Muscle of arm (tissue), 14 donors: ENCODE data around the gene ACTG2. TPM values are rescaled to one million over a fixed set of nuclear protein-coding genes. Genes with fewer than 3 reads are reported as not detected.
A peak's percentile ranks its signal among the peaks of the same experiment; 100 is the strongest.
"Not testable (repeated sequence)": the region's sequence is repeated elsewhere in the genome, so short reads cannot be mapped to it uniquely, and the experiment has no call there.

Experiments used
- DNase-seq: peaks from one replicate; pipeline ENCODE4 v3.0.0-alpha.2; 2013
- long read RNA-seq, 11 donors: transcript quantifications; one replicate each; lab custom pipeline, GENCODE V29; 2026
- polyA plus RNA-seq, 12 donors: library from polyadenylated mRNA; unstranded; fragments of 120-200 nt; gene quantifications; one replicate each; pipeline ENCODE4 v1.2.1, GENCODE V29; 2013; ENCODE audit not compliant: insufficient read length in 12 of 12

The ACTG2 gene
- polyA plus RNA-seq = 100 to 1,000 TPM in 1 of 12 donors, 1 to 10 TPM in 10, not detected in 1; 3.1 to 200 (median 5.0) TPM
- long read RNA-seq, donor 1, transcript ACTG2-201 (9 exons, 1,530 nt) = major isoform, 663 of 1,683 reads
- long read RNA-seq, donor 1, transcript ACTG2-203 (8 exons, 1,413 nt) = minor isoform, 12 of 1,683 reads
- long read RNA-seq, donor 1, transcript ACTG2-207 (4 exons, 540 nt) = minor isoform, 62 of 1,683 reads
- long read RNA-seq, donor 1, transcript ACTG2-209 (3 exons, 638 nt) = minor isoform, 50 of 1,683 reads
- long read RNA-seq, donor 1, partial matches to known transcripts = 796 of 1,683 reads
- long read RNA-seq, donor 1, other reads (novel, unspliced or antisense) = 94 of 1,683 reads
- long read RNA-seq, donor 2 = 0 reads
- long read RNA-seq, donor 3, transcript ACTG2-201 (9 exons, 1,530 nt) = major isoform, 5 of 5 reads
- long read RNA-seq, donor 3, partial matches to known transcripts = 0 of 5 reads
- long read RNA-seq, donor 3, other reads (novel, unspliced or antisense) = 0 of 5 reads
- long read RNA-seq, donor 4, partial matches to known transcripts = 0 of 1 reads
- long read RNA-seq, donor 4, other reads (novel, unspliced or antisense) = 0 of 1 reads
- long read RNA-seq, donor 5, partial matches to known transcripts = 0 of 2 reads
- long read RNA-seq, donor 5, other reads (novel, unspliced or antisense) = 0 of 2 reads
- long read RNA-seq, donor 6, partial matches to known transcripts = 0 of 1 reads
- long read RNA-seq, donor 6, other reads (novel, unspliced or antisense) = 0 of 1 reads
- long read RNA-seq, donor 7, partial matches to known transcripts = 0 of 1 reads
- long read RNA-seq, donor 7, other reads (novel, unspliced or antisense) = 0 of 1 reads
- long read RNA-seq, donor 8, partial matches to known transcripts = 0 of 4 reads
- long read RNA-seq, donor 8, other reads (novel, unspliced or antisense) = 0 of 4 reads
- long read RNA-seq, donor 9, partial matches to known transcripts = 0 of 2 reads
- long read RNA-seq, donor 9, other reads (novel, unspliced or antisense) = 0 of 2 reads
- long read RNA-seq, donor 10, partial matches to known transcripts = 0 of 1 reads
- long read RNA-seq, donor 10, other reads (novel, unspliced or antisense) = 0 of 1 reads
- long read RNA-seq, donor 11, transcript ACTG2-201 (9 exons, 1,530 nt) = major isoform, 6 of 6 reads
- long read RNA-seq, donor 11, partial matches to known transcripts = 0 of 6 reads
- long read RNA-seq, donor 11, other reads (novel, unspliced or antisense) = 0 of 6 reads

DNA sequence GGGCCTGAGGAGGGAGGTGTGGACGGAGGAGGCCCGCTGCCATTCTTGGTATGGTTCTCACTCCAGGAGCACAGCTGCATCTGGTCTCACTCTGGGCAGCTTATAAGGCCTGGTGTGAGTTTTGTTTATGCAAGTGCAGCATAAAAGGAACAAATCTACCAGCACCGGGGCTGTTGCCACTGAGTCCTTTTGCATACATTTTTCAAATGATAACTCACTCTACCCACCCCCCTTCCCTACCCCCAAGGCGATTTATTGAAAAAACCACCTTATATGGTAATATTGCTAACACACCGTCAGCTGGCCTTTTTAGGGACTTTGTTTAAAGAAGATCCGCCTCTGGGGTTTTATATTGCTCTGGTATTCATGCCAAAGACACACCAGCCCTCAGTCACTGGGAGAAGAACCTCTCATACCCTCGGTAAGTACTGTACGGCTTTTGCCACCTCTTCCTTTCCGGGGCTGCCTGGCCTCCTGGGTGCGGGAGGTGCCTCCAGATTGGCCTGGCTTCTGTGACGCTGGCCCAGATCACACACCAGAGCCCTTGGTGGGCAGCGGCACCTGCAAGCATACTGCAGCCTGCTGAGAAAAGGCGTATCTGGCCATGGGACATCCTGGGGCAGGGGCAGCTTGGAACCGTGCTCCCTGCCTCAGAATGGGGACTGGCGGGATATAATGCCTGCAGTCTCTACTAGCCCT, at the start of gene ACTG2:
TSS of gene ACTG2 (plus strand) at position 378 of the 699 bp plus-strand sequence. CDS start 8,304 bp downstream, outside the sequence.
- DNase-seq = no peak

DNA sequence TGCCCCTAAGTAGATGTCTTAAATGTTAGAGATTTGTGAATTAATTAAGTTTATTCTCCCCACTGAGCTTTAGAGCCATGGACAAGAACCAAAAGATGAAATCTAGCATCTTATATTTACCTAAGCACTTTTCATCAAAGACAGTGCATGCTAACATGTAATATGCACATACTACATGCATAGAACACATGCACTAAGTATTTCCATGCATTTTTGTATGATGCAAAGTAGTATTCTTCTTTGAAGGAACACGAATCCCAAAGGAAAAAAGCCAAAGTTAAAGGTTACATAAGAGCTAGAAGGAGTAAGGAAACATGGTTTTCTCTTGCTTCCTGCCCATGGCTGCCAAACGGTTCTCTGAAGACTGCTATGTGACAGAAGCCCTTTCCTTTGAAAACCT, 48.7 kb upstream of the ACTG2 start:
- DNase-seq = no peak

DNA sequence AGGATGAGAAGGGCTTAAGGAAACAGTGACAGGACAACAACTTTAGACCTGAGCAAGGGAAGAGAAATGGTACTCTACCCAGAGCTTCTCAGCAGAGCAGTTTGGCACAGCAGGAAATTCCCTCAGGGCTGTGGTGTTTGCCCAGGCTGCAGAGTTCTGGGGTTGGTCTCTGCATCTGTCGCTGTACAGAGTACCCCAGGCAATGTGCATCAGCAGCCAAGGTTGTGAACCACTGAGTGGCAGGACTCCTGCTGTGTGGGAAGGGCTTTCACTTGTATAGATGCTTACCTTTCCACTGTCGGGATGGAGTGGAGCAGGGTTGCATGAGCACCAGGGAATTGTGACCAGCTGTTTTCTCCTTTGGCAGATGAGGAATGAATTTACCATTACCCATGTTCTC, 42.8 kb upstream of the ACTG2 start:
- no peak for DNase-seq

DNA sequence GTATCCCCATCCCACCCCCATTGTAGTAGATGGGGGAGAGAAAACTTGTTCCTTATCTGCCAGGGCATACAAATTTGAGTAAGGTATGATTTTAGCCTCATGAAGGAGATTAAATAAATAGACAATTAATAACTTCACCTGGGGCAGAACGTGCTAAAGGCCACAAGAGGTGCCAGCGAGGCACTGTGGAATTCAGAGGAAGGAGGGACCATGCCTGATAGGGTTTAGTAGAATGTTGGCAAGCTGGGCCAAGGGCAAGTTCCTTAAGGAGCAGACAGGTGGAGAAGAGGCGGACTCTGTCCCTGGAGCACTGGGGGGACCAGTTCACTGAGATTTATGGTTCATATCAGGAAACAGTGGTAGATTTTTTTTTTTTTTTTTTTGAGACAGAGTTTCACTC, 41.5 kb upstream of the ACTG2 start:
- DNase-seq = no peak

DNA sequence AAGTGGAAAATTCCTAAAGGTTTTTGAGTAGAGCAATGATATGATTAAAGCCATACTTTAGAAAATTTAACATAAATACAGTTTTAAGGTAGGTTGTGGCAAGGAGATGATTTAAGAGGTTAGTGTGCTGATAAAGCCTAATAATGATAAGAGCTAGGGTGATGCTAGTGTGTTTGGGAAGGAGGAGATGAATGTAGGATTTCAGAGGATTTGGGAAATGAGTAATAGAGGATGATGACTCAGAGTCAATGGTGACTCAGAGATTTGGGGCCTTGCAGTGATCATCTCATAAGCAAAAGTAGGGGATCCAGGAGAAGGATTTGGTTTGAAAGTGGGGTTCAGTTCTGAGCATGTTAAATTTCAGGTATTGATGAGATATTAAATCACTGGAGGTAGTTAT, 40.8 kb upstream of the ACTG2 start:
- DNase-seq = no peak

- no peak for DNase-seq
These were observed 37.3 kb upstream of the ACTG2 start for GRCh38 chr2:73855526-73855925.

DNA sequence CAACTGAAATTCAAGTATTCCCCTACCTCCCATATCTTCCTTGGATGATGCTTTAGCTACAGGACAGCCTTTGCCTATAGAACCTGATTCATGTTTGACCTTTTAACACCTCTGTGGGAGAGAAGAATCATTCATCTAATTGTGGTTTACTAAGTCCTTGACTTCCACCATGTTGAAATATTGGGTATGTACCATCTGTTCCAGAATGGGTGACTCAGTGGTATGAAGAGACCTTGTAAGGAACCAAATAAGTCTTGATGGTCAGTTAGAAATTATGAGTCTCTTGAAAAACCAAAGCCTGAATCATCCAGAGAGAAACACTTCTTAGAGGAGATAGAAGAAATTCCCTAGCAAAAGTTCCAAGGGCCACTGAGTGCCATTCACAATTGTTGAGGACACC, 36.6 kb upstream of the ACTG2 start:
- DNase-seq = no peak

DNA sequence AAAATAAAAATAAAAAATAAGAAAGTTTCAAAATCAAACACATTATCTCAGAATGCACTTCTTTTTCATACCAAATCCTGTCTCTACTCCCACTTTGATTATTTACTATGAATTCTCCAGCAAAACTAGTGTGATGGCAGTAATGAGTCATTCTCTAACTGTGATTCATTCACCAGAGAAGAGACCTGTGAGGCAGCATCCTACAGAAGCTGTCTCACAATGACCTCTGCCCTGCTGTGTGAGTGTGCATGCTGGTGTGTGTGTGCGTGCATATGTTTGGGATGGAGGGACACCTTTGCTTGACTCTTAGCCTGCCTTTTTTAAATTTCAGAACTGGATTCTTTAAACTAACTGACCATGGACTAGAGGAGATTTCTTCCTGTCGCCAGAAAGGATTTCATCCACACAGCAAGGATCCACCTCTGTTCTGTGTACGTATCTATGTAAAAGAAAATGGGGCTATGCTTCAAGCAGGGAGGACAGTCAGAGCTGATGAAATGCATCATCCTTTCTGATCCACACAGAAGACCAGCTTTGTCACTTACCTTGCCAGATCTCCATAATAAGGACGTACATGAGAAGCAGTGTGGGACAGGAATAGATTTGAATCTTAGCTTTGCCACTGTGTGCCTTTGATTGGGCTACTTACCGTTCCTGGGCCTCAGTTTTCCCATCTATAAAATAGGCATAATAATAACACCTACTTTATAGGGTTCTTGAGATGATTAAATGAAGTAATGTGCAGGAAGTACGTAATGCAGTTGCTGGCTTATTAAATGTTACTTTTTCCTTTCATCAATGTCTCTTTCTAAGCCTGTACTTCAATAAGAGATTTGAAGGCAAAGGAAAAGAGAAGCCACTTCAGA, 32.9 kb upstream of the ACTG2 start:
- no peak for DNase-seq

DNA sequence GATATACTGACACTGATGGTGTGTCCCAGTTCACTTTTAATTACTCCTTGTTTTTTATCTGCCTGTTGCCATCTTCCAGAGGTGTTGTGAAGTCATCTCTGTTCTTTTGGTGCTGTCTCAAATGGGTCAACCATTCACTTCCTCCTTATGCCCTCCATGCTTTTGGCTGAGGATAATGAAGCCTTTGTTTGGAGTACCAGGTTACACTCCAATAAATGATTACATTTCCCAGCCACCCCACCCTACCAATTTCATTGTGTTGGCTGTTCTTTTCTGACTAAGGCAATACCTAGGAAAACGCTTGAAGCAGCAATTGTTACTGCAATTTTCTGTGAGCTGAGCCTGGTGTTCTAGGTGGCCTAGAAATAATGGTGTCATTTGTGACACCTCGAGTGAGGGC, 29.8 kb upstream of the ACTG2 start:
- DNase-seq = no peak

- DNase-seq = no peak
These were observed 24.4 kb upstream of the ACTG2 start for GRCh38 chr2:73868204-73868978.

- DNase-seq = peak; percentile 92
These were observed 22.7 kb upstream of the ACTG2 start for GRCh38 chr2:73870084-73870483.

- no peak for DNase-seq
These were observed 15.6 kb upstream of the ACTG2 start for GRCh38 chr2:73877071-73877802.

DNA sequence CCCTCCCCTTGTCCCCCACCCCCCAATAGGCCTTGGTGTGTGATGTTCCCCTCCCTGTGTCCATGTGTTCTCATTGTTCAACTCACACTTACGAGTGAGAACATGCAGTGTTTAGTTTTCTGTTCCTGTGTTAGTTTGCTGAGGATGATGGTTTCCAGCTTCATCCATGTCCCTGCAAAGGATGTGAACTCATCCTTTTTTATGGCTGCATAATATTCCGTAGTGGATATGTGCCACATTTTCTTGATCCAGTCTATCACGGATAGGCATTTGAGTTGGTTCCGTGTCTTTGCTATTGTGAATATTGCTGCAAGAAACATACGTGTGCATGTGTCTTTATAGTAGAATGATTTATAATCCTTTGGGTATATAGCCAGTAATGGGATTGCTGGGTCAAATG, 14.8 kb upstream of the ACTG2 start:
- not testable (repeated sequence) for DNase-seq

DNA sequence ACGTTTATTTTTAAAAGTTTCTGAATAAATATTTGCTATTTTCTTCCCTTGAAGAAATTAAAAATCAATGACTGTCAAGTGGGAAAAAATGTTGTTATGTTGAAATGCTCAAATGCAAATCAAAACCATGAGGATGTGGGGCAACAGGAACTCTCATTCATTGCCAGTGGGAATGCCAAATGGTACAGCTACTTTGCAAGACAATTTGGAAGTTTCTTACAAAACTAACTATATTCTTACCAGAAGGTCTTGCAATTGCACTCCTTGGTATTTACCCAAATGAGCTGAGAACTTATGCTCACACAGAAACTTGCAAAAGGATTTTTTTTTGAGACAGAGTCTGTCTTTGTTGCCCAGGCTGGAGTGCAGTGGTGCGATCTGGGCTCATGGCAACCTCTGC, 7.4 kb upstream of the ACTG2 start:
- DNase-seq = no peak

DNA sequence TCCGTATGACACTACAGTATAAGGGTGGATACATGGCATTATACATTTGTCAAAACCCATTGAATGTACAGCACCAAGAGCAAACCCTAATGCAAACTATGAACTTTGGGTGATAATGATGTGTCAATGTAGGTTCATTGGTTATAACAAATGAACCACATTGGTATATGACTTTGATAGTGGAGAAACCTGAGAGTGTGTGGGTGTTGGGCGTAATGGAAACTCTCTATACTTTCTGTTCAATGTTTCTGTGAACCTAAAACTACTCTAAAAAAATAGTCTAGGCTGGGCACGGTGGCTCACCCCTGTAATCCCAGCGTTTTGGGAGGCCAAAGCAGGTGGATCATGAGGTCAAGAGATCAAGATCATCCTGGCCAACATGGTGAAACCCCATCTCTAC, 6.5 kb upstream of the ACTG2 start:
- no peak for DNase-seq

DNA sequence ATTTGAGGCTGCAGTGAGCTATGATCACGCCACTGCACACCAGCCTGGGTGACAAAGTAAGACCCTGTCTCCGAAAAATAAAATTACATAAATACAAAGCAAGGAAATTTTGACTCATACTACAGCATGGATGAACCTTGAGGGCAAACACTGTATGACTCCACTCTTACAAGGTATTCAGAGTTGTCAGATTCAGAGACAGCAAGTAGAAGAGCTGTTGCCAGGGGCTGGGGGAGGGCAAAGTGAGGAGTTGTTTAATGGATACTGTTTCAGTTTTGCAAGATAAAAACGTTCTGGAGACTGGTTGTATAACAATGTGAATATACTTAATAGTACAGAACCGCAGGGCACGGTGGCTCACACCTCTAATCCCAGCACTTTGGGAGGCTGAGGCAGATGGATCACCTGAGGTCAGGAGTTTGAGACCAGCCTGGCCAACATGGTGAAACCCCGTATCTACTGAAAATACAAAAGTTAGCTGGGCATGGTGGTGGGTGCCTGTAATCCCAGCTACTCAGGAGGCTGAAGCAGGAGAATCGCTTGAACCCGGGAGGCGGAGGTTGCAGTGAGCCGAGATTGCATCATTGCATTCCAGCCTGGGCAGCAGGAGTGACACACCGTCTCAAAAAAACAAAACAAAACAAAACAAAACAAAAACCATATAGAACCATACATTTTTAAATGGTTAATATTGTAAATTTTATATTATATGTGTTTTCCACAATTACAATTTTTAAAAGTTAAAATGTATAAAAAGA, 5.0 kb upstream of the ACTG2 start:
- not testable (repeated sequence) for DNase-seq

- DNase-seq = no peak
These were observed 4.4 kb upstream of the ACTG2 start for GRCh38 chr2:73888388-73888787.

DNA sequence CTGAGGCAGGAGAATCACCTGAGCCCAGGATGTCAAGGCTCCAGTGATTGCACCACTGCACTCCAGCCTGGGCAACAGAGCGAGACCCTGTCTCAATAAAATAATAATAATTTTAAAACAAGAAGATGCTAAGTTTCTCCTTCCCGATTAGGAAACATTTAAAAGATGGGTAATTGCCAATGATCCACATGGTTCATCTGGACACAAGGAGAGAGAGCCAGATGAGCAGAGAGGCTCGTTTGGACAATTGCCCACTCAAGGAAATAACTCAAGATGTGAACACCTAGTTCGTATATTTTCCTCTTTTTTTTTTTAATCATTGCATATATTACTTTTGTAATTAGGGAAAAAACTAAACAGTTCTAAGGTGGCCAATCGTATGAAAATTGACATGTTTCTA, 3.6 kb upstream of the ACTG2 start:
- DNase-seq = no peak
